ENCODE results near the gene MAN1A1.

DNA sequence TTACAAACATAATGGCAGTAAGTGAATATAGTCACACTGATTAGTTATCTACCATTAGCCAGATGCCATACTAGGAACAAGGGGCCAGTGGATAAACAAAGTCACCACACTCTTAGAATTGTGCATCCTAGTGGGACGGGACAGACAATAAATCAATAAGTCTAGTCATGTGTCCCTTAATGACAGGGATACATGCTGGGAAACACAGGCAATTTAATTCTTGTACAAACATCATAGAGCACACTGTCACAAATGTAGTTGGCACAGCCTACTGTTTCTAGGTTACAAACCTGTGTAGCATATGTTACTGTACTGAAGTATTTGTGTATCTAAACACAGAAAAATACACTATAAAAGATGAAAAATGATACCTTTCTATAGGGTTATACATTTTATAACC, 148.1 kb downstream of the MAN1A1 start:
- no peak for TF ChIP-seq POLR2A (IDR thresholded peaks at IDR 0.05)
- TF ChIP-seq, protein P1, sequence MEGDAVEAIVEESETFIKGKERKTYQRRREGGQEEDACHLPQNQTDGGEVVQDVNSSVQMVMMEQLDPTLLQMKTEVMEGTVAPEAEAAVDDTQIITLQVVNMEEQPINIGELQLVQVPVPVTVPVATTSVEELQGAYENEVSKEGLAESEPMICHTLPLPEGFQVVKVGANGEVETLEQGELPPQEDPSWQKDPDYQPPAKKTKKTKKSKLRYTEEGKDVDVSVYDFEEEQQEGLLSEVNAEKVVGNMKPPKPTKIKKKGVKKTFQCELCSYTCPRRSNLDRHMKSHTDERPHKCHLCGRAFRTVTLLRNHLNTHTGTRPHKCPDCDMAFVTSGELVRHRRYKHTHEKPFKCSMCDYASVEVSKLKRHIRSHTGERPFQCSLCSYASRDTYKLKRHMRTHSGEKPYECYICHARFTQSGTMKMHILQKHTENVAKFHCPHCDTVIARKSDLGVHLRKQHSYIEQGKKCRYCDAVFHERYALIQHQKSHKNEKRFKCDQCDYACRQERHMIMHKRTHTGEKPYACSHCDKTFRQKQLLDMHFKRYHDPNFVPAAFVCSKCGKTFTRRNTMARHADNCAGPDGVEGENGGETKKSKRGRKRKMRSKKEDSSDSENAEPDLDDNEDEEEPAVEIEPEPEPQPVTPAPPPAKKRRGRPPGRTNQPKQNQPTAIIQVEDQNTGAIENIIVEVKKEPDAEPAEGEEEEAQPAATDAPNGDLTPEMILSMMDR (IDR thresholded peaks at IDR 0.05) = no peak

Data from uterus (tissue), 2 donors.